GM18868 (cell line): ENCODE measurements around the gene AURKA.
"Not testable (repeated sequence)": the region's sequence is repeated elsewhere in the genome, so short reads cannot be mapped to it uniquely, and the experiment has no call there.

Experiments used
- ATAC-seq: cut with Tn5 transposase; IDR thresholded peaks from one replicate; pipeline ENCODE4 v1.9.1; 2021; ENCODE audit warnings: mild to moderate bottlenecking, moderate library complexity; ENCODE audit not compliant: unreplicated experiment

AURKA gene

DNA sequence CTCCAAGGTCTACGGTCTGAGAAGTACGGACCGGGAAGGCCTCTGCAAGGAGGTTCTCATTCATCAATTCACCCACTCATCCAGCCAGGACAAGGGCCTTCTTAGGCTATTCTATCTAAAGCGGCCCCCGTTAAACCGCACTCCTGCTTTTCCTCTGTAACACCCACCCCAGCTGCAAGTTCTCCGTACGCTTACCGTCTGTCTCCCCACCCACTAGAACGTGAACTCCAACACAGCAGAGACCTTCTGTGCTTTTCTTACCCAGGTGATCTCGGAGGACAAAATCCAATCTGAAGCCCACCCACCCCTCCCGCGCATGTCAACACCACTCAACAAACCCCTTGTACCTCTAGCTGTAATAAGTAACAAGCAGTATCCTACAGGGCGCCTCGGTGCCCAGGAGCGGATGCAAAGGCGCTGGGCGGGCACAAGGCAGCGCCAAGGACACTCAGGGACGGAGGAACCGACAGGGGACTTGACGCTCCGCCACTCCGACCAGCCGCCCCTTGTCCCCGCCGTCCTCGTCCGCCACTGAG, 351 bp downstream of the AURKA start:
- peak; percentile 37 for ATAC-seq

DNA sequence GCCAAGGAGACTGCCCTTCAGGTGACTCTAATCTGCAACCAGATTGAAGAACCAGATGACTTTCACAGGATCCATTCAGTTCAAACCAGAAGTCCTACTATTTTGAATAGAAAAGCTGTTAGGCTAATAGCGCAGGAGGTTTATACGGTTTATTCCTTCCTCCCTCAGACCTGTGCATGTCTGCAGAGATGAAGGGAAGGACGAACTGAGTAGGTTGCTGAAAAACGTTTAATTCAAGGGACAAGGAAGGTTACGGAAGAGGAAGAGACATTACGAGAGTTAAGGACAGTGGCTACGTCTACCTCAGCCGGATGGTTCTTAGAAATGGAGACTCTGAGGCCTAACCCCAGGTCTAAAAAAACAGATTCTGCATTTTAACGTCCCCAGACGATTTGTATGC, 978 bp downstream of the AURKA start:
- ATAC-seq: no peak

DNA sequence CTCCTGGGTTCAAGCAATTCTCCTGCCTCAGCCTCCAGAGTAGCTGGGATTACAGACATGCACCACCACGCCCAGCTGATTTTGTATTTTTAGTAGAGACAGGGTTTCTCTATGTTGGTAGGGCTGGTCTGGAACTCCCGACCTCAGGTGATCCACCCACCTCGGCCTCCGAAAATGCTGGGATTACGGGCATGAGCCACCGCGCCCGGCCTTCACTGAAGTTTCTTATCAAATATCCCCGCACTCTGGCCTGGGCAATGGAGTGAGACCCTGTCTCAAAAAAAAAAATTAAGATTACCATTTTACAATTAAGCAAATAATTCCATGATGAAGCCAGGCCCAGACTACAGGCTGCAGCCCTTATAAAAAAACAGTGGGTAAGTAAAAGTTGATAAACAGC, 1.6 kb downstream of the AURKA start:
- not testable (repeated sequence) for ATAC-seq

DNA sequence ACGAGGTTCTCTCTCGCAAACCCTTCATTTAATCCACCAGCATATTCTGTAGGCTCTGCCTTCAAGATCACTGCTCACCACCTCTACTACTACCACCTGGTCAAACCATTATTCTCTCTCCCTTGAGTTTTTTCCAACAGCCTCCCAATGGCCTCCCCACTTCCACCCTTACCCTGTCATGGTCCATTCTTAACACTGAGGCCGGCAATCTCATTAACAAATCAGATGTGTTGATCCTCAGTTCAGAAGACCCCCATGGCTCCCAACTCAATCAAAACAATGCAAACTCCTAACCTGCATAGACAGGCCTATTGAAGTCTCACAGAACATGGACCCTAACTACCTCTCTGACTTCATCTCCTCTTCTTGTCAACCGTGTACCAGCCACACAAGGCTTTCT, 2.2 kb downstream of the AURKA start:
- no peak for ATAC-seq

DNA sequence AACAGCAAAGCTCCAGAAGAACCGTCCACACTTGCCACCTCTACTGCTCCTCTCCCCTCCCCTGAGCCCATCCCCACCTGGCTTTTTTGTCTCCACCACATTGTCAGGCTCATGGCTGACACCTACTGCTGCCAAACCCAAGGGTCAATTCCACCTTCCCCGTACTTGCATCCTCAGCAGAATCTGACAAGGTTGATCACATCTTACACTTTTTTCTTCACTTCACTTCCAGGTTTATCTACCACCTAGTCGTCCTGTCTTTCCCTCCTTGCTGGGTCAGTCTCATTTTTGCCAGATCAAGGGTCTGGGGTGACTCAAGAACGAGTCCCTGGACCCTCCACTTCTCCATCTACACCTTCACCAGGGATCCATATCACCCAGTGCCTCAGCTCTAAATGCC, 3.1 kb downstream of the AURKA start:
- ATAC-seq: no peak

DNA sequence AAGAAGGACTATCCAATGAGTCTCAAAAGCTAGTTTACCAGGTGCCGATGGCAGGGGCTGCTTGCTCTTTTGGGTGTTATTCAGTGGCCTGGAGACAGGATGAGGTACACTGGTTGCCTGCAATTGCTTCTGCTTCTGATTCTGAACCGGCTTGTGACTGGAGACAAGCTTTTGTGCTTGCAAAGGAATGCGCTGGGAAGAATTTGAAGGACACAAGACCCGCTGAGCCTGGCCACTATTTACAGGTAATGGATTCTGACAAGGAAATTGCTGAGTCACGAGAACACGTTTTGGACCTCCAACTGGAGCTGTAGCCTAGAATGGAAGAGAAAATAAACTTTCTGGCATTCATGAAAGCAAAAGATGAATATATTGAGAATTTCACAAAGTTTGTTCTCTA, 5.8 kb downstream of the AURKA start:
- no peak for ATAC-seq

DNA sequence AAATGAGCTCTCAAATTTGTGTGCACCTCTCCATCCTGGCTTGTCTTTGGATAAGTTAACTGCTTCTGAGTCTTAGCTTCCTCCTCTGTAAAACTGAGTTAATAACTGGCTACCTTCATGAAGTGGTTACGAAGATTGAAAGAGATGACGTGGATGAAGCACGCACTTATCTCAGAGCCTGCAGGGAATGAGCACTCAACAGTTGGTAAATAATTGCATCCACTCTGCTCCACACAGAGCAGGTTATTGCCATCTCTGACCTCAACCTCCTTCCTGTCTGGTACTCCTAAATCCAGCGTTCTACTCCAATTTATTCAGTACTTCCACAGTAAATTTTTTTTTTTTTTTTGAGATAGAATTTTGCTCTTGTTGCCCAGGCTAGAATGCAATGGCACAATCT, 6.9 kb downstream of the AURKA start:
- ATAC-seq: no peak

GRCh38 chr20:56383334-56383733, 8.7 kb downstream of the AURKA start:
- no peak for ATAC-seq

DNA sequence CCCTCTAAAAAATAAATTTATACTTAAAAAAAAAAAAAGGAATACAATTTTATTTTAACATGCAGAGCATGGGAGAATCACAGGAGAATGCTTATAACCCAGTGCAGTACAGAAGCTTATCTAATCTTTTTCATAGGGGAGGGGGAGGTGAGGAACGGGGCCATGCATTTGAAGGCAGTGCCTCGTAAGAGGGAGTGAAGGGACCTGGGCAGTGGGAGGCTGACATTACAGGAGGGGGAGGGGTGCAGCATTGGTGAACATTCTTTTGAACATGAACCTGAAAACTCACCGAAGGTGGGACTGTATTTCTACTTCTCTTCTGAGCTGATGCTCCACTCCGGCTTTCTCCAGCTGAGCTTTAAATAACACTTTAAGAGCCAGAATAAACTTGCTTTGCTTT, 9.3 kb downstream of the AURKA start:
- ATAC-seq: no peak

- ATAC-seq: no peak
Observed at GRCh38 chr20:56381501-56381900, 10.5 kb downstream of the AURKA start.

DNA sequence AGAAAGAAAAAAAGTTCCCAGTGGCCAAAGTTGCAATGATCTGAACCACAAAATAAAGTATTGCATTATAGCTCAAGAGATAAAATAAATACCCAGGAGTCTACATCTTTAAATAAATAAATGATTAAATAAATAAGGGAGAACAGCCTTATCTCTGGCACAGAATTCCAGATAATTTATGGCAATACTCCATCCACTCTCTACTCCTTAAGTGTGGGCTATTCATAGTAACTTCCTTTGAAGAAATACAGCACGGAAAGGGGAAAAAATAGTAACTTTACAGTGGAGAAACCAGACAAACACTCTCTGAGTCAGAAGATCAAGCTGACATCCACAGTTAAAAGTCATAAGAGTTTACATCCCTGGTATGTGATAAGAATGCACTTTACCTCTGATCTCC, 11.6 kb downstream of the AURKA start:
- no peak for ATAC-seq

DNA sequence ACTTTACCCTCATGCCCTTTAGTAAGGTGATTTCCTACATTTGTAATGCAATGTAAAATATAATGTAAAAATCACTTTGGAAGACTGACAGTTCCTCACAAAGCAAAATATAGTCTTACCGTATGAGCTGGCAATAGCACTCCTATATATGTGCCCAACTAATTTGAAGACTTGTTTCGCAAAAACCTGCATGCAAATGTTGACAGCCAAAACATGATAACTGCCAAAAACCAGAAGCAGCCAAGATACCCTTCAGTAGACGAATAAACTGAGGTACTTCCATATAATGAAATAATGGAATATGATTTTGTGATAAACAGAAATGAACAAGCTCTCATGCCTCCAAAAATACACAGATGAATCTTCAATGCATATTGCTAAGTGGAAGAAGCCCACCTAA, 13.6 kb downstream of the AURKA start:
- no peak for ATAC-seq

DNA sequence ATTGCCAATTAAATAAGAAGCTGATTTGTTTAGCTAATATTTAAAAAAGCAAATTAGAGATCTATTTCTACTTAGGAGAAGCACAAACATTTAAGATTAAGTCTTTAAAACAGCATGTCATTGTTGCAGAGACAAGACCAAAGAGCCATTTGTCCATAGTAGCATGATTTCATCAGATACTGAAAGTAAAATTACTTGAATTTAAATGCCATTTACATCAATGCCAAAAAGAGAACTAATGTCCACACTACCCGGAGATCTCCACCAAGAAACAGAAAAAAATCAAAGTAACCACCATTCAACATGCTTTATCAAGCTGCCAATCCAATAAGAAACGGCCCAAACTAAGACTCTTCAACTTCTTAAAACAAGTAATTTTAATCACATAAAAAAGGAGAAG, 15.7 kb downstream of the AURKA start:
- ATAC-seq: no peak

DNA sequence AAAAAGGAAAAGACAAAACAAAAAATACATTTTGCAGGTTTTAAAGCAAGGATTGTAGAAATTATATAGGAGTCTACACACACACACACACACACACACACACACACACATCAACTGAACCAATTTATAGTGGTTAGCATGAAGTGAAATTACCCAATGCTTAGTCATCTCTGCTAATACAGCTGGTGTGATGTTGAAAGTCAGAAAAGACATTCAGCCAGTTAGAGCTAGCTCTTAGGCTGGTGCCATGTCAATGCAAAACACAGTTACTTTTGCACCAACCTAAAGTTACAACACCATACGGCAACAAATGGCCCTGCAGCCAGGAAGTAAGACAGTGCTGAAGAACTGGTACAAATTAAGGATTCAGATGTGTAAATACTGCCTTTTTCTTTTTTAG, 18.1 kb downstream of the AURKA start:
- peak; percentile 73 for ATAC-seq

GRCh38 chr20:56372850-56373249, 19.2 kb downstream of the AURKA start:
- no peak for ATAC-seq

- ATAC-seq: no peak
Observed at GRCh38 chr20:56371977-56372376, 20.0 kb downstream of the AURKA start.

- no peak for ATAC-seq
Observed at GRCh38 chr20:56369179-56369578, 22.8 kb downstream of the AURKA start.

- no peak for ATAC-seq
Observed at GRCh38 chr20:56368351-56369134, 23.5 kb downstream of the AURKA start.

DNA sequence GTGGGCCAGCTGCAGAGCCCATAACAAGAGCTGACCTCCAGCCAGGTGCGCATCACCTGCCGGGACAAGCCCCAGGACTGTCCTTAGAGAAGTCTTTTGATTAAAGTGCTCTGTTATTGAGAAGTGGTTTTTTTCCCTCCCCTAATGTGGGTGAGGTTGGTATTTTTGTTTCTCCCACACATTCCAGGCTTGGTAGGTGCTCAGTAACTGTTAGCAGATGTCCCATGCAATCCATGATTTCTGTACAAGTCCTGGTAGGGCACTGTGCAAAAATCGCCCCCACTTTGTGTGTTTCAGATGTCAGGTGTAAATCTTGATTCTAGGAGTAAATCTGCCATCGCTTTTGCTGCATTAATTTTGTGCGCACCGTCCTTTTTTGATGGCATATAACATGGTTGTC, 28.5 kb downstream of the AURKA start:
- no peak for ATAC-seq

DNA sequence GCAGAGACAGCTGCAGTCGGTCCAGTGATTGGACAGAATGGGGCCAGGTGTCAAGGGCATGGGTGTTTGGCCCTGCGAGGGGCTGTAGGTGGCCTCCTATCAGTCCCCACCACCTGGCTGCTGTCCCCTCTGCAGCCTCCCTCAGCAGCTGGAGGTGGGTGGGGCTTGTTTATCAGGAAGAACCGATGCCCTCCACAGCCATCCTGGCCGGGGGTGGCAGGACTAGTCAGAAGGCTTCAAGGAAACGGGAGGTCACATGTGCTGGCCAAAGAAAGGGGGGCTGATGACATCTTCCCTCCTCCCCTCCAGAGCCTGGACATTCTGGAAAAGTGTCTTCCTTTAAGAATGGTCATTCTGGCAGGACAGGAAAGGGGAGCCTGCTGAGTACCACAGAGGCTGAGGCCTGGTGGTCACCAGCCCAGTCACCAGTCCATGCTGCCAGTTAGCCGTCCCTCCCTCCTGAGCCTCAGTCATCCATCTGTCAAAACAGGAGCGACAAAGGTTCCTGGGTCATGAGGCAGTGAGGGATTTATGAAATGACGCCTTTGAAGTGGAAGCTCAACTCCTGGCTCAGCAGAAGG, 29.1 kb downstream of the AURKA start:
- no peak for ATAC-seq

- no peak for ATAC-seq
Observed at GRCh38 chr20:56361900-56362299, 30.1 kb downstream of the AURKA start.

DNA sequence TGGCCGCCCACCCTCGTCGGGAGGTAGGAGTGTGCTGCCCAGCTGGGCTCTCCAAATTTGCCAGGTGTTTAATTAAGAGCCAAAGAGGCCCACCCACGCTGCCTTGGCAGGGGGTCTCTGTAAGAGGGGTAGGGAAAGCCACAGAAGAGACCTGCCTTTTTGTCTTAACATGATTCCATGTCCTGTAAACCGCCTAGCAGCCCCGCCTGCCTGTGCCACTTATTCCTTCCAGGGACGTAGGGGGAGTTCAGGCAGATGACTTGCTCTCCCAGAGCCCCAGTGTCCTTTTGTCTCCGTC, 31.2 kb downstream of the AURKA start:
- ATAC-seq: no peak
